Smooth muscle cell of the pulmonary artery (primary cell): Measurements from ENCODE around the gene PRPF40B. TPM values are rescaled to one million over a fixed set of nuclear protein-coding genes. Genes with fewer than 3 reads are reported as not detected.

ENCODE experiments used
- total RNA-seq: library from RNA; depleted of rRNA; stranded (reverse); fragments of >200 nt; gene quantifications from 2 replicates; pipeline ENCODE4 v1.2.3, GENCODE V29; 2014

PRPF40B gene
- 11.3 and 13.0 TPM in 2 replicates for total RNA-seq

GRCh38 chr12:49623142-49623904 lies at the start of gene PRPF40B:
PRPF40B (plus strand) TSS chr12:49623561; CDS start chr12:49623591, 30 bp downstream.

GRCh38 chr12:49605539-49605938 lies 17.8 kb upstream of the PRPF40B start, which contains the start of gene FAM186B:
FAM186B (minus strand) TSS chr12:49605639; CDS start chr12:49605477, 162 bp downstream.

Other genes with a start within 250 kb of the PRPF40B start
- gene KCNH3, start 84.5 kb upstream of the PRPF40B start, total RNA-seq: 0.26 and 0.33 TPM in 2 replicates
- gene MCRS1, start 55.4 kb upstream of the PRPF40B start, total RNA-seq: 39.0 and 42.9 TPM in 2 replicates
- gene FAM186B, start 17.9 kb upstream of the PRPF40B start, total RNA-seq: 0.20 and 0.40 TPM in 2 replicates
- 40.0 and 40.6 TPM in 2 replicates for gene FMNL3, start 83.8 kb downstream of the PRPF40B start, total RNA-seq
- 405 and 476 TPM in 2 replicates for gene TMBIM6, start 118.0 kb downstream of the PRPF40B start, total RNA-seq
- gene NCKAP5L, start 204.9 kb downstream of the PRPF40B start, total RNA-seq: 16.7 and 21.8 TPM in 2 replicates
- 3.0 and 4.2 TPM in 2 replicates for gene BCDIN3D, start 219.5 kb downstream of the PRPF40B start, total RNA-seq